ENCODE measurements around the gene KMT2C. TPM values are rescaled to one million over a fixed set of nuclear protein-coding genes. Genes with fewer than 3 reads are reported as not detected.

KMT2C gene
- total and polyA plus RNA-seq, 2 of the 8 experiments (the other 6 are each of a cell fraction or from before 2014, with no cell fraction given) = 9.1 to 40.8 TPM

DNA sequence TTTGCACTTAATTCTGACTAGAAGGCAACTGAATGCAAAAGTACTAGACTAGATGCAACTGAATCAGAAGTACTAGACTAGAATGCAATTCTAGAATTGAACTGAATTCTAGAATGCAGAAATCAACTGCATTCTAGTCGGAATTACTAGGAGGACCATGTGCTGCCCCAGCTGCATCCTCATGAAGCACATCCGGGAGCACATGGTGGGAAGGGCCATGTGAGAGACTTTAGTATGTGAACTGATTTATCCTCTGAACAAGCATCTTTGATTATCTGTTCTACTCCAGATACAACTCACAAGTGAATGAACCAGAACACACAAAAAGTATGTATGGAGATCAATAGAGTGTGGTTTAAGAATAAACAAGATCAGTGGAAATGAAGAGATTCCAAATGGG lies 295.2 kb downstream of the KMT2C start (continued):
- TF ChIP-seq, protein P1, sequence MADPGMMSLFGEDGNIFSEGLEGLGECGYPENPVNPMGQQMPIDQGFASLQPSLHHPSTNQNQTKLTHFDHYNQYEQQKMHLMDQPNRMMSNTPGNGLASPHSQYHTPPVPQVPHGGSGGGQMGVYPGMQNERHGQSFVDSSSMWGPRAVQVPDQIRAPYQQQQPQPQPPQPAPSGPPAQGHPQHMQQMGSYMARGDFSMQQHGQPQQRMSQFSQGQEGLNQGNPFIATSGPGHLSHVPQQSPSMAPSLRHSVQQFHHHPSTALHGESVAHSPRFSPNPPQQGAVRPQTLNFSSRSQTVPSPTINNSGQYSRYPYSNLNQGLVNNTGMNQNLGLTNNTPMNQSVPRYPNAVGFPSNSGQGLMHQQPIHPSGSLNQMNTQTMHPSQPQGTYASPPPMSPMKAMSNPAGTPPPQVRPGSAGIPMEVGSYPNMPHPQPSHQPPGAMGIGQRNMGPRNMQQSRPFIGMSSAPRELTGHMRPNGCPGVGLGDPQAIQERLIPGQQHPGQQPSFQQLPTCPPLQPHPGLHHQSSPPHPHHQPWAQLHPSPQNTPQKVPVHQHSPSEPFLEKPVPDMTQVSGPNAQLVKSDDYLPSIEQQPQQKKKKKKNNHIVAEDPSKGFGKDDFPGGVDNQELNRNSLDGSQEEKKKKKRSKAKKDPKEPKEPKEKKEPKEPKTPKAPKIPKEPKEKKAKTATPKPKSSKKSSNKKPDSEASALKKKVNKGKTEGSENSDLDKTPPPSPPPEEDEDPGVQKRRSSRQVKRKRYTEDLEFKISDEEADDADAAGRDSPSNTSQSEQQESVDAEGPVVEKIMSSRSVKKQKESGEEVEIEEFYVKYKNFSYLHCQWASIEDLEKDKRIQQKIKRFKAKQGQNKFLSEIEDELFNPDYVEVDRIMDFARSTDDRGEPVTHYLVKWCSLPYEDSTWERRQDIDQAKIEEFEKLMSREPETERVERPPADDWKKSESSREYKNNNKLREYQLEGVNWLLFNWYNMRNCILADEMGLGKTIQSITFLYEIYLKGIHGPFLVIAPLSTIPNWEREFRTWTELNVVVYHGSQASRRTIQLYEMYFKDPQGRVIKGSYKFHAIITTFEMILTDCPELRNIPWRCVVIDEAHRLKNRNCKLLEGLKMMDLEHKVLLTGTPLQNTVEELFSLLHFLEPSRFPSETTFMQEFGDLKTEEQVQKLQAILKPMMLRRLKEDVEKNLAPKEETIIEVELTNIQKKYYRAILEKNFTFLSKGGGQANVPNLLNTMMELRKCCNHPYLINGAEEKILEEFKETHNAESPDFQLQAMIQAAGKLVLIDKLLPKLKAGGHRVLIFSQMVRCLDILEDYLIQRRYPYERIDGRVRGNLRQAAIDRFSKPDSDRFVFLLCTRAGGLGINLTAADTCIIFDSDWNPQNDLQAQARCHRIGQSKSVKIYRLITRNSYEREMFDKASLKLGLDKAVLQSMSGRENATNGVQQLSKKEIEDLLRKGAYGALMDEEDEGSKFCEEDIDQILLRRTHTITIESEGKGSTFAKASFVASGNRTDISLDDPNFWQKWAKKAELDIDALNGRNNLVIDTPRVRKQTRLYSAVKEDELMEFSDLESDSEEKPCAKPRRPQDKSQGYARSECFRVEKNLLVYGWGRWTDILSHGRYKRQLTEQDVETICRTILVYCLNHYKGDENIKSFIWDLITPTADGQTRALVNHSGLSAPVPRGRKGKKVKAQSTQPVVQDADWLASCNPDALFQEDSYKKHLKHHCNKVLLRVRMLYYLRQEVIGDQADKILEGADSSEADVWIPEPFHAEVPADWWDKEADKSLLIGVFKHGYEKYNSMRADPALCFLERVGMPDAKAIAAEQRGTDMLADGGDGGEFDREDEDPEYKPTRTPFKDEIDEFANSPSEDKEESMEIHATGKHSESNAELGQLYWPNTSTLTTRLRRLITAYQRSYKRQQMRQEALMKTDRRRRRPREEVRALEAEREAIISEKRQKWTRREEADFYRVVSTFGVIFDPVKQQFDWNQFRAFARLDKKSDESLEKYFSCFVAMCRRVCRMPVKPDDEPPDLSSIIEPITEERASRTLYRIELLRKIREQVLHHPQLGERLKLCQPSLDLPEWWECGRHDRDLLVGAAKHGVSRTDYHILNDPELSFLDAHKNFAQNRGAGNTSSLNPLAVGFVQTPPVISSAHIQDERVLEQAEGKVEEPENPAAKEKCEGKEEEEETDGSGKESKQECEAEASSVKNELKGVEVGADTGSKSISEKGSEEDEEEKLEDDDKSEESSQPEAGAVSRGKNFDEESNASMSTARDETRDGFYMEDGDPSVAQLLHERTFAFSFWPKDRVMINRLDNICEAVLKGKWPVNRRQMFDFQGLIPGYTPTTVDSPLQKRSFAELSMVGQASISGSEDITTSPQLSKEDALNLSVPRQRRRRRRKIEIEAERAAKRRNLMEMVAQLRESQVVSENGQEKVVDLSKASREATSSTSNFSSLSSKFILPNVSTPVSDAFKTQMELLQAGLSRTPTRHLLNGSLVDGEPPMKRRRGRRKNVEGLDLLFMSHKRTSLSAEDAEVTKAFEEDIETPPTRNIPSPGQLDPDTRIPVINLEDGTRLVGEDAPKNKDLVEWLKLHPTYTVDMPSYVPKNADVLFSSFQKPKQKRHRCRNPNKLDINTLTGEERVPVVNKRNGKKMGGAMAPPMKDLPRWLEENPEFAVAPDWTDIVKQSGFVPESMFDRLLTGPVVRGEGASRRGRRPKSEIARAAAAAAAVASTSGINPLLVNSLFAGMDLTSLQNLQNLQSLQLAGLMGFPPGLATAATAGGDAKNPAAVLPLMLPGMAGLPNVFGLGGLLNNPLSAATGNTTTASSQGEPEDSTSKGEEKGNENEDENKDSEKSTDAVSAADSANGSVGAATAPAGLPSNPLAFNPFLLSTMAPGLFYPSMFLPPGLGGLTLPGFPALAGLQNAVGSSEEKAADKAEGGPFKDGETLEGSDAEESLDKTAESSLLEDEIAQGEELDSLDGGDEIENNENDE (IDR thresholded peaks at IDR 0.05; ENCODE audit: insufficient replicate concordance, low read length) = no peak
- TF ChIP-seq JUN (IDR thresholded peaks at IDR 0.05; ENCODE audit: low read depth, low read length) (no peak), EZH2 (IDR thresholded peaks at IDR 0.05; ENCODE audit: low read depth, low read length, severe bottlenecking) (no peak)

Measured in H1 (cell line).